ENCODE measurements around the gene C1orf35.

Gene C1orf35

GRCh38 chr1:228139406-228139930, 36.3 kb upstream of the C1orf35 start:
- Histone ChIP-seq H3K4me2 (ENCODE audit: low read depth, low read length) (peak overlapping the region; percentile 86; the same call in 1 of the 2 replicates), H3K36me3 (replicated peaks; ENCODE audit: insufficient read depth, low read length) (no peaks in the 10 kb centered on the region), H3K9me2 (replicated peaks; ENCODE audit: insufficient read depth, low read length) (no peaks in the 10 kb centered on the region), H3K27ac (ENCODE audit: low read length) (peak overlapping the region; percentile 91; the same call in 1 of the 2 replicates), H3K4me3 (ENCODE audit: low read length) (peak overlapping the region; percentile 95), H2AFZ (ENCODE audit: low read length) (peak overlapping the region; percentile 100), H3K9ac (ENCODE audit: low read length) (peak overlapping the region; percentile 62), H3K9me3 (replicated peaks; ENCODE audit: insufficient read depth, low read length) (no peaks in the 10 kb centered on the region), H3F3A (ENCODE audit: insufficient read depth, low read length) (peaks cover 15% of the 10 kb centered on the region), H3K79me2 (ENCODE audit: low read length) (peaks cover 43% of the 10 kb centered on the region), H3K4me1 (ENCODE audit: low read length) (peaks cover 14% of the 10 kb centered on the region), H4K20me1 (ENCODE audit: insufficient read depth, low read length) (peaks cover 29% of the 10 kb centered on the region), H3K27me3 (replicated peaks; ENCODE audit: insufficient read depth, low read length) (peaks cover 26% of the 10 kb centered on the region)
- no peak for DNase-seq
- TF ChIP-seq EZH2phosphoT487 (IDR thresholded peaks at IDR 0.05; ENCODE audit: low read length), result no peak
- TF ChIP-seq, protein P1, sequence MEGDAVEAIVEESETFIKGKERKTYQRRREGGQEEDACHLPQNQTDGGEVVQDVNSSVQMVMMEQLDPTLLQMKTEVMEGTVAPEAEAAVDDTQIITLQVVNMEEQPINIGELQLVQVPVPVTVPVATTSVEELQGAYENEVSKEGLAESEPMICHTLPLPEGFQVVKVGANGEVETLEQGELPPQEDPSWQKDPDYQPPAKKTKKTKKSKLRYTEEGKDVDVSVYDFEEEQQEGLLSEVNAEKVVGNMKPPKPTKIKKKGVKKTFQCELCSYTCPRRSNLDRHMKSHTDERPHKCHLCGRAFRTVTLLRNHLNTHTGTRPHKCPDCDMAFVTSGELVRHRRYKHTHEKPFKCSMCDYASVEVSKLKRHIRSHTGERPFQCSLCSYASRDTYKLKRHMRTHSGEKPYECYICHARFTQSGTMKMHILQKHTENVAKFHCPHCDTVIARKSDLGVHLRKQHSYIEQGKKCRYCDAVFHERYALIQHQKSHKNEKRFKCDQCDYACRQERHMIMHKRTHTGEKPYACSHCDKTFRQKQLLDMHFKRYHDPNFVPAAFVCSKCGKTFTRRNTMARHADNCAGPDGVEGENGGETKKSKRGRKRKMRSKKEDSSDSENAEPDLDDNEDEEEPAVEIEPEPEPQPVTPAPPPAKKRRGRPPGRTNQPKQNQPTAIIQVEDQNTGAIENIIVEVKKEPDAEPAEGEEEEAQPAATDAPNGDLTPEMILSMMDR (IDR thresholded peaks at IDR 0.05; ENCODE audit: low read length), result no peak
- no peak for TF ChIP-seq EZH2 (optimal IDR thresholded peaks at IDR 0.05; ENCODE audit: low read depth, low read length)

- peaks cover 5% of the 10 kb centered on the region for H3K4me1 ChIP-seq (ENCODE audit: low read length)
- no peak overlapping the region for H3K9ac ChIP-seq (ENCODE audit: low read length)
- H3K36me3 ChIP-seq (replicated peaks; ENCODE audit: insufficient read depth, low read length), result no peaks in the 10 kb centered on the region
- no peak for DNase-seq
- H3K79me2 ChIP-seq (ENCODE audit: low read length), result peaks cover 18% of the 10 kb centered on the region
- no peak overlapping the region for H3K27ac ChIP-seq (ENCODE audit: low read length)
- peaks cover 15% of the 10 kb centered on the region for H3F3A ChIP-seq (ENCODE audit: insufficient read depth, low read length)
- no peak overlapping the region for H3K4me2 ChIP-seq (ENCODE audit: low read depth, low read length)
- H3K27me3 ChIP-seq (replicated peaks; ENCODE audit: insufficient read depth, low read length), result peaks cover 26% of the 10 kb centered on the region
- H4K20me1 ChIP-seq (ENCODE audit: insufficient read depth, low read length), result peaks cover 3% of the 10 kb centered on the region; the same call in 1 of the 2 replicates
- H3K4me3 ChIP-seq (ENCODE audit: low read length), result no peak overlapping the region
- no peaks in the 10 kb centered on the region for H3K9me3 ChIP-seq (replicated peaks; ENCODE audit: insufficient read depth, low read length)
- no peak overlapping the region for H2AFZ ChIP-seq (ENCODE audit: low read length)
- TF ChIP-seq EZH2 (optimal IDR thresholded peaks at IDR 0.05; ENCODE audit: low read depth, low read length) (no peak), EZH2phosphoT487 (IDR thresholded peaks at IDR 0.05; ENCODE audit: low read length) (no peak)
- TF ChIP-seq, protein P1 (IDR thresholded peaks at IDR 0.05; ENCODE audit: low read length), result no peak
- no peaks in the 10 kb centered on the region for H3K9me2 ChIP-seq (replicated peaks; ENCODE audit: insufficient read depth, low read length)
Observed at GRCh38 chr1:228136901-228137300, 33.8 kb upstream of the C1orf35 start.

DNA sequence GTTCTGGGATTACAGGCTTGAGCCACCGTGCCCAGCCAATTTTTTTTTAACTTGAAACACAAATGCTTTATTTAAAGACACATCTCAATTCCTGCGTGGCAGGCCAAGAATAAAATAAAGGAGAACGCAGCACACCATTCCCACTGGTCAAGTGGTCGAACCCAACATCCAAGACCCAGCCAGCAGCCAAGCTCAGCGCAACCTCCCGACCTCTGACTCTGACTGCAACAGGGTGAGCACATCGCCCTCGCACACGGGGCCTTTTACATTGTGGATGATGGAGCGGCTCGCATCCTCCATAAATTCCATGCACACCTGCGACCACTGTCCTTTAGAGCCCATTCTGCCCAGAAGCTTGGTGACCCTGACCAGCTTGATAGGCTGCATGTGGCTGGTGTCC, 31.5 kb upstream of the C1orf35 start:
- H3K9ac ChIP-seq (ENCODE audit: low read length), result no peak overlapping the region
- H3K36me3 ChIP-seq (replicated peaks; ENCODE audit: insufficient read depth, low read length), result no peaks in the 10 kb centered on the region
- no peak overlapping the region for H2AFZ ChIP-seq (ENCODE audit: low read length)
- no peak overlapping the region for H3K27ac ChIP-seq (ENCODE audit: low read length)
- no peaks in the 10 kb centered on the region for H3K4me1 ChIP-seq (ENCODE audit: low read length)
- no peak for TF ChIP-seq EZH2 (optimal IDR thresholded peaks at IDR 0.05; ENCODE audit: low read depth, low read length)
- TF ChIP-seq EZH2phosphoT487 (IDR thresholded peaks at IDR 0.05; ENCODE audit: low read length), result no peak
- TF ChIP-seq, protein P1 (IDR thresholded peaks at IDR 0.05; ENCODE audit: low read length), result no peak
- peaks cover 3% of the 10 kb centered on the region; the same call in 1 of the 2 replicates for H3F3A ChIP-seq (ENCODE audit: insufficient read depth, low read length)
- H3K79me2 ChIP-seq (ENCODE audit: low read length), result no peaks in the 10 kb centered on the region
- no peak for DNase-seq
- no peaks in the 10 kb centered on the region for H3K9me2 ChIP-seq (replicated peaks; ENCODE audit: insufficient read depth, low read length)
- H3K4me2 ChIP-seq (ENCODE audit: low read depth, low read length), result no peak overlapping the region
- no peaks in the 10 kb centered on the region for H3K9me3 ChIP-seq (replicated peaks; ENCODE audit: insufficient read depth, low read length)
- no peak overlapping the region for H3K4me3 ChIP-seq (ENCODE audit: low read length)
- peaks cover 26% of the 10 kb centered on the region for H3K27me3 ChIP-seq (replicated peaks; ENCODE audit: insufficient read depth, low read length)
- H4K20me1 ChIP-seq (ENCODE audit: insufficient read depth, low read length), result no peaks in the 10 kb centered on the region
